ENCODE measurements around the gene TMEM238. TPM values are rescaled to one million over a fixed set of nuclear protein-coding genes. Genes with fewer than 3 reads are reported as not detected.

TMEM238 gene, protein sequence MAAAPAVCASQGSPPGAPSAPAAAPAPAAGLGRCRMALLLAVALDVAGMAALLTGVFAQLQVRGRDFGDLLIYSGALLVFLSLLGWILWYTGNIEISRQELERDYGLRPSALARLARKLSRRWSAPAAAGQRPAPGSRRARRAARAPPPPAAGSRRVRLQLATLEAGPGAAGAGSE
- total RNA-seq, result not detected in 2 replicates

GRCh38 chr19:55384131-55384919, at the start of gene TMEM238:
TMEM238 (minus strand) TSS chr19:55384292; CDS start chr19:55384259, 33 bp downstream.

DNA sequence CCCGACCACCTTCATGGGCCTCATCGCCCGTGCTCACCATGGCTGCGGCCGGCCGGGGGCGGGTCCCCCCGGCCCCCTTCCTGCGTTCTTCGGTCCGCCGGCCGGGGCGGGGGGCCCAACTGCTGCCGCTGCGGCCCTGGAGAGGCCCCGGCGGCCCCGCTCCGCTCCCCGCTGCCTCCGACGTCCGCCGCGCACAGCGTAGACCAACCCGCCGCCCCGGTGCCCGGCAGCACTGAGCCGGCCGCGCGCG, 23.4 kb upstream of the TMEM238 start, which contains the start of gene UBE2S:
UBE2S (minus strand) TSS at position 239 of the 250 bp plus-strand sequence; CDS start at position 40, 199 bp downstream.

GRCh38 chr19:55385724-55386492, 1.8 kb upstream of the TMEM238 start, which contains the start of gene RPL28:
RPL28 (plus strand) TSS chr19:55385932; CDS start chr19:55386358, 426 bp downstream.

DNA sequence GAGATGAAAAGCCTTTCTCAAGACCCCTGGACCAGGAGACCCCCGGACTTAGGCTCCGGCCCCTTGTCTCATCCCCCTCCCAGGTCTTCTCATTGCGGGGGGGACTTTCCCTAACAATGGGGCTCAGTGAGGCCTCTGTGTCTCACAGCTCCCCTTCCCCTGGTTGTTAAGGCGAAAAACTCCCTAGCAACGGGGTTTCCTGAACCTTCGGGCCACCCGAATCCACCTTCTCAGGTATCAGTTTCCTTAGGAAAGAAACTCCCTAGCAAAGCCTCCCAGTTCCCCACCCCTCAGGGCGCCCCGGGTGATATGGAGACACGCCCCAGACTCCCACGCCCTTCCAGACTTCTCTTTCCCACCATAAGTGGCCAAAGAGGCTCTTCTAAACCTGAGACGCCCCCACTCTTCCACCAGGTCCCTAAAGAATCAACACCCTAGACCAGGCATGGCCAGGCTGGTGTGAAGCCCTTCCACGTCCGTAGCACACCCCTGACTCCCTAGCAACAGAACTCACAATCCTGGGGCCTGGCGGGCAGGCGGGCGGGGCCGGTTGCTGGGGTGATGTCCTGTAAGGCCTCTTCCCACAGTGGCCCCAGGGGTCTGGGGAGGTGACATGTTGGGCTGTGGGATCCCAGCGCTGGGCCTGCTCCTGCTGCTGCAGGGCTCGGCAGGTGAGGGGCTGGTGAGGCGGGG, 7.7 kb downstream of the TMEM238 start, which contains the start of gene TMEM190:
TMEM190 (plus strand) TSS at position 586 of the 693 bp plus-strand sequence; CDS start at position 614, 28 bp downstream.

GRCh38 chr19:55370305-55370988, 13.6 kb downstream of the TMEM238 start, which contains the start of gene IL11:
IL11 (minus strand) TSS chr19:55370463; CDS start chr19:55370310, 153 bp downstream.

GRCh38 chr19:55362990-55363716, 20.9 kb downstream of the TMEM238 start, which contains the start of gene GARIN5B:
GARIN5B (minus strand) TSS chr19:55363260; CDS start chr19:55363066, 194 bp downstream.

GRCh38 chr19:55354698-55355212, 29.3 kb downstream of the TMEM238 start, which contains the start of gene COX6B2:
COX6B2 (minus strand) TSS chr19:55354719; CDS start chr19:55354521, 198 bp downstream.

GRCh38 chr19:55339105-55339888, 44.8 kb downstream of the TMEM238 start, which contains the start of gene KMT5C:
KMT5C (plus strand) TSS chr19:55339876; CDS start chr19:55341937, 2,061 bp downstream.

Other genes with a start within 250 kb of the TMEM238 start
- 1.9 and 7.8 TPM in 2 replicates for gene TNNT1, start 235.1 kb downstream of the TMEM238 start, total RNA-seq
- gene TNNI3, start 226.6 kb downstream of the TMEM238 start, total RNA-seq, result not detected in 2 replicates
- gene DNAAF3, start 217.7 kb downstream of the TMEM238 start, total RNA-seq, result 0.43 and 0.91 TPM in 2 replicates
- gene SYT5, start 204.0 kb downstream of the TMEM238 start, total RNA-seq, result not detected in 2 replicates
- gene PTPRH, start 174.8 kb downstream of the TMEM238 start, total RNA-seq, result 5.1 and 7.1 TPM in 2 replicates
- 0.76 and 1.7 TPM in 2 replicates for gene TMEM86B, start 155.5 kb downstream of the TMEM238 start, total RNA-seq
- gene PPP6R1, start 125.3 kb downstream of the TMEM238 start, total RNA-seq, result 26.1 and 27.7 TPM in 2 replicates
- gene HSPBP1, start 104.2 kb downstream of the TMEM238 start, total RNA-seq, result 23.0 and 25.6 TPM in 2 replicates
- gene BRSK1, start 100.3 kb downstream of the TMEM238 start, total RNA-seq, result 0.65 TPM in 2 replicates
- not detected in 2 replicates for gene TMEM150B, start 59.0 kb downstream of the TMEM238 start, total RNA-seq
- gene KMT5C, start 44.4 kb downstream of the TMEM238 start, total RNA-seq, result 5.0 and 5.6 TPM in 2 replicates
- gene COX6B2, start 29.6 kb downstream of the TMEM238 start, total RNA-seq, result not detected in 2 replicates
- gene GARIN5B, start 21.0 kb downstream of the TMEM238 start, total RNA-seq, result not detected in 2 replicates
- 1.2 and 1.4 TPM in 2 replicates for gene IL11, start 13.8 kb downstream of the TMEM238 start, total RNA-seq
- gene TMEM190, start 7.5 kb downstream of the TMEM238 start, total RNA-seq, result not detected in 2 replicates
- gene RPL28, start 1.6 kb upstream of the TMEM238 start, total RNA-seq, result 441 and 509 TPM in 2 replicates
- 32.4 and 36.3 TPM in 2 replicates for gene UBE2S, start 23.5 kb upstream of the TMEM238 start, total RNA-seq
- not detected in 2 replicates for gene SHISA7, start 59.0 kb upstream of the TMEM238 start, total RNA-seq
- gene ISOC2, start 77.3 kb upstream of the TMEM238 start, total RNA-seq, result 48.6 and 53.3 TPM in 2 replicates
- gene C19orf85, start 80.5 kb upstream of the TMEM238 start, total RNA-seq, result not detected in 2 replicates
- gene ZNF628, start 92.3 kb upstream of the TMEM238 start, total RNA-seq, result 2.1 and 2.7 TPM in 2 replicates
- gene NAT14, start 100.9 kb upstream of the TMEM238 start, total RNA-seq, result 3.8 and 5.6 TPM in 2 replicates
- 23.4 and 33.8 TPM in 2 replicates for gene SSC5D, start 104.1 kb upstream of the TMEM238 start, total RNA-seq
- gene SBK2, start 152.8 kb upstream of the TMEM238 start, total RNA-seq, result not detected in 2 replicates
- 0.11 TPM in 1 of 2 replicates, not detected in the other for gene SBK3, start 161.3 kb upstream of the TMEM238 start, total RNA-seq
- gene ZNF579, start 196.6 kb upstream of the TMEM238 start, total RNA-seq, result 6.5 and 8.9 TPM in 2 replicates
- gene FIZ1, start 215.2 kb upstream of the TMEM238 start, total RNA-seq, result 3.4 and 5.1 TPM in 2 replicates
- 6.6 and 7.1 TPM in 2 replicates for gene ZNF524, start 216.0 kb upstream of the TMEM238 start, total RNA-seq
- 1.2 and 1.3 TPM in 2 replicates for gene ZNF865, start 221.4 kb upstream of the TMEM238 start, total RNA-seq
- 4.7 and 6.2 TPM in 2 replicates for gene ZNF784, start 240.3 kb upstream of the TMEM238 start, total RNA-seq

Measured in articular chondrocyte of knee joint (primary cell).